GM18508 (cell line): ENCODE results near the gene SP5.
"Not testable (repeated sequence)": the region's sequence is repeated elsewhere in the genome, so short reads cannot be mapped to it uniquely, and the experiment has no call there.

Experiments used
- ATAC-seq: cut with Tn5 transposase; IDR thresholded peaks from one replicate; pipeline ENCODE4 v1.9.1; 2021; ENCODE audit warnings: moderate number of reproducible peaks; ENCODE audit not compliant: insufficient read depth, unreplicated experiment

The SP5 gene

GRCh38 chr2:170737406-170737805 lies 22.3 kb downstream of the SP5 start:
- ATAC-seq = no peak

GRCh38 chr2:170737821-170738220 lies 22.7 kb downstream of the SP5 start:
- ATAC-seq = no peak

GRCh38 chr2:170739048-170739447 lies 23.9 kb downstream of the SP5 start:
- no peak for ATAC-seq

GRCh38 chr2:170739507-170740046 lies 24.4 kb downstream of the SP5 start:
- no peak for ATAC-seq

- no peak for ATAC-seq
Observed at GRCh38 chr2:170740660-170741059, 25.5 kb downstream of the SP5 start.

GRCh38 chr2:170742000-170742399 lies 26.9 kb downstream of the SP5 start:
- ATAC-seq = no peak

- ATAC-seq = no peak
Observed at GRCh38 chr2:170742896-170743529, 27.9 kb downstream of the SP5 start.

- no peak for ATAC-seq
Observed at GRCh38 chr2:170743530-170744239, 28.5 kb downstream of the SP5 start.

- no peak for ATAC-seq
Observed at GRCh38 chr2:170744248-170745002, 29.3 kb downstream of the SP5 start.

- ATAC-seq = no peak
Observed at GRCh38 chr2:170745305-170745704, 30.2 kb downstream of the SP5 start.

GRCh38 chr2:170747921-170748320 lies 32.8 kb downstream of the SP5 start:
- ATAC-seq = no peak

- ATAC-seq = not testable (repeated sequence)
Observed at GRCh38 chr2:170751555-170751954, 36.4 kb downstream of the SP5 start.

GRCh38 chr2:170761572-170761971 lies 46.4 kb downstream of the SP5 start:
- ATAC-seq = no peak

- ATAC-seq = no peak
Observed at GRCh38 chr2:170762760-170763159, 47.6 kb downstream of the SP5 start.

GRCh38 chr2:170763232-170763631 lies 48.1 kb downstream of the SP5 start:
- ATAC-seq = no peak

GRCh38 chr2:170764880-170765261 lies 49.7 kb downstream of the SP5 start:
- no peak for ATAC-seq

- no peak for ATAC-seq
Observed at GRCh38 chr2:170766693-170767092, 51.6 kb downstream of the SP5 start.
